Islet precursor cell (in vitro differentiated cells): Measurements from ENCODE around the gene MORN3.
"Not testable (repeated sequence)": the region's sequence is repeated elsewhere in the genome, so short reads cannot be mapped to it uniquely, and the experiment has no call there.

Source experiments
- DNase-seq: peaks from one replicate; pipeline ENCODE4 v3.0.0-alpha.2; 2018

Gene MORN3

GRCh38 chr12:121637231-121637914 is 32.1 kb downstream of the MORN3 start:
- DNase-seq: no peak

GRCh38 chr12:121634836-121635235 is 34.6 kb downstream of the MORN3 start:
- DNase-seq: no peak

GRCh38 chr12:121633833-121634196 is 35.6 kb downstream of the MORN3 start:
- not testable (repeated sequence) for DNase-seq

GRCh38 chr12:121632069-121632970 is 37.1 kb downstream of the MORN3 start:
- DNase-seq: no peak

GRCh38 chr12:121630791-121631355 is 38.6 kb downstream of the MORN3 start:
- DNase-seq: no peak

GRCh38 chr12:121628536-121628935 is 40.9 kb downstream of the MORN3 start:
- DNase-seq: no peak

GRCh38 chr12:121628037-121628436 is 41.4 kb downstream of the MORN3 start:
- no peak for DNase-seq

GRCh38 chr12:121626853-121627640 is 42.4 kb downstream of the MORN3 start:
- peak; percentile 88 for DNase-seq

- DNase-seq: peak; percentile 99
Measured at GRCh38 chr12:121626087-121626852, 43.2 kb downstream of the MORN3 start, which contains the start of gene ORAI1. Gene ORAI1, plus strand, starts transcription at chr12:121626530.

- no peak for DNase-seq
Measured at GRCh38 chr12:121620333-121620891, 49.0 kb downstream of the MORN3 start.

GRCh38 chr12:121618659-121619233 is 50.7 kb downstream of the MORN3 start:
- no peak for DNase-seq

- no peak for DNase-seq
Measured at GRCh38 chr12:121614872-121615467, 54.5 kb downstream of the MORN3 start.

GRCh38 chr12:121613462-121613861 is 56.0 kb downstream of the MORN3 start:
- DNase-seq: no peak

- DNase-seq: peak; percentile 79
Measured at GRCh38 chr12:121611306-121611705, 58.1 kb downstream of the MORN3 start.

GRCh38 chr12:121610239-121611149 is 59.0 kb downstream of the MORN3 start:
- peak; percentile 84 for DNase-seq

- DNase-seq: no peak
Measured at GRCh38 chr12:121608301-121608700, 61.2 kb downstream of the MORN3 start.

GRCh38 chr12:121603581-121603980 is 65.9 kb downstream of the MORN3 start:
- no peak for DNase-seq

- no peak for DNase-seq
Measured at GRCh38 chr12:121602766-121603165, 66.7 kb downstream of the MORN3 start.

GRCh38 chr12:121600702-121601336 is 68.6 kb downstream of the MORN3 start:
- no peak for DNase-seq
